Nucleus accumbens (tissue), 56 donors: ENCODE results near the gene FOXA2.
"Not testable (repeated sequence)": the region's sequence is repeated elsewhere in the genome, so short reads cannot be mapped to it uniquely, and the experiment has no call there.

Source experiments
- DNase-seq, 56 donors: peaks; one replicate each; lab custom pipeline; 2025; lab: John Stamatoyannopoulos, UW

FOXA2 gene

DNA sequence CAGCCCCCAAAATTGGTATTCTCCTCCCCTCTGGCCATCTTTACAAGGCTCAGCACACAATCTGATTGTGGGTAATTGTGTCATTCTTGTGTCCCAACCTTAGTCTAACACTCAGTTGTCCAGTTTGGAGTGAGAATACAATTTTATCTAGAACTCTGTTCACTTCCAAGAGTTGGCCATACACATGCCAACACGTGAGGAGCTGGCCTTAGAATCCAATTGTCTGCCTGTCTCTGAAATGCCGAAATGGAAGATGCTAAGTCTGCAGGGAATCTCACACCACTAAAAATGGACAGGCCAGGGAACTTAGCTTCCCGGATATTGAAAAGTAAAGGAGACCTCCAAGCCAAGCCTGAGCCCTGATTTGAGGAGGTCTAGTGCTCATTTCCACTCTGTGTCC is 12.3 kb downstream of the FOXA2 start:
- no peak for DNase-seq

DNA sequence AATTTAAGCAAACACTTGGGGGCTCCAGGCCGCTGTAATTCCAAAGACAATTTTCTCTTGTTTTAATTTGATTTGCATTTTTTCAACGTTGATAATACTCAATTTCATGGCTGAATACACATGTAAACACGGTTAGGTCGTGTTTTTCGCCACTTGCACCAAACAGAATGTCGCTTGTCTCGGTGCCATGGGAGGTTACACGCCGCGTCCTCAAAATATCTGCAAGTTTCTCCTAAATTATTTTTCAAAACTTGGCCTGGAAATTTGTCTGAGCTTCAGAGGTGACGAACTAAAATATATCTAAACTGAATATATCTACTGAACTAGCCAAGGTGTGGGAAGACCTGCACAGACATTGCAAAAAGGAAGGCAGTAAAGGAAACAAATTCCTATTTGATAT is 15.0 kb downstream of the FOXA2 start:
- DNase-seq: no peak

DNA sequence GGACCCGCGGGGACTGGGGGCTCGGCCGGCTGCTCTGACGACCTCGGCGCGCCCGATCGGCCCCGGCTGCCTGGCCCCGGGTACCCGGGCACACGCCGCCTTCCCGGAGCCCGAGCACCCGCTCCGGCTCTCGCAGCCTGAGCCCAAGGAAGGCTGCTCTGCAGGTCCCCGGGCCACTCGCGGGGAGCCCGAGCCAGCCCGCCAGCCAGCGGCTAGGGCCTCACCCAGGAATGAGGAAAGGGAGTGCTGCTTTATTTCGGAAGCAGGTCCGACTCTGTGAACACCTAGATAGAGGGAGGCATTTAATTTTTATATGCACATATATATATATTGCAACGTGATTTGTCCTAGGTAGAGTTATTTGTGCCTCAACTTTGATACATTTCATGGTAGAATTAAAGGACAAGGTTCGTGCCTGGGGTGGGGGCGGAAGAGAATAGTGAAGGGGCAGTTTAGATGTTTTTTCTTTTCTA is 15.5 kb downstream of the FOXA2 start:
- no peak for DNase-seq

DNA sequence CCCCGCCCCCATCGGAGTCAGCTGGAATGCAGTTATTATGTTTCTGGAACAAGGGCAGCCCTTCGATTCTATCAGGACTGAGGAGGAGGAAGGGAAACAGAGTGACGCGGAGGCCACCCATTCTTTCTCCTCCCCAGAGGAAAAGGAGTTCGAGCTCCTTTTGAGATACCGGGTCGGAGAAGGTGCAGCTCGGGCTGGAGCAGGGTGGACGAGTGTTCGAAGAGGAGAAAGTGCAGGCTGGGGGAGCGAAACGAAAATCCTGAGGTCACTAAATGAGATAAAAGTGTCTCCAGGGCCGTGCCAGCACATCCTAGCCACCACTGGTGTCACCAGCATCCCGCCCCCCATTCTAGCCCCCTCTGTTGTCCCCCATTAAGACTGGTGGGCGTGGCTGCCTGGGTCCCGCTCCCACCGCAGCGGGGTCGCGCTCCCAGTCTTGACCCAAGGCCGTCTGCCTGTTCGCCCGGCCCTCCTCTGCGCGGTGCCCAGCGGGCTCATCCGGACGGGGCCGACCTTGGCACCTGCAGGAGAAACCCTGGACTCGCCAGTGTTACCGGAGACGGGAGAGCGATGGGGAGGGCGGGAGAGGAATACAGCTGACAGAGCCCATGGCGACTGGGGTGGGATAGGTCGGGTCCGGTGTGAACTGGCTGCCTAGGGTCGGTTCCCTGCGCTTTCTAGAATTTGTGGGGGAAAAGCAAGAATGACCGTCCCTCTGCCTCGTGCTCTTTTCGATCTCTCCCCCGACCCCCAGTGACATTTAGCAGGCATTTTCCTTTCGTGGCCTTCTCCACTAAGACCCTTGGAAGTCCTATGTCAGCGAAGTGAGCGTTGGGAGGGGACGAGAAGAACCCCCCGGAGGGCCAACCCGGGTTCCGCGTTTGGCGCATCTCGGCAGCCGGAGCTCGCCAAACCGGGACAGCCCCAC is 16.2 kb downstream of the FOXA2 start:
- DNase-seq: no peak

DNA sequence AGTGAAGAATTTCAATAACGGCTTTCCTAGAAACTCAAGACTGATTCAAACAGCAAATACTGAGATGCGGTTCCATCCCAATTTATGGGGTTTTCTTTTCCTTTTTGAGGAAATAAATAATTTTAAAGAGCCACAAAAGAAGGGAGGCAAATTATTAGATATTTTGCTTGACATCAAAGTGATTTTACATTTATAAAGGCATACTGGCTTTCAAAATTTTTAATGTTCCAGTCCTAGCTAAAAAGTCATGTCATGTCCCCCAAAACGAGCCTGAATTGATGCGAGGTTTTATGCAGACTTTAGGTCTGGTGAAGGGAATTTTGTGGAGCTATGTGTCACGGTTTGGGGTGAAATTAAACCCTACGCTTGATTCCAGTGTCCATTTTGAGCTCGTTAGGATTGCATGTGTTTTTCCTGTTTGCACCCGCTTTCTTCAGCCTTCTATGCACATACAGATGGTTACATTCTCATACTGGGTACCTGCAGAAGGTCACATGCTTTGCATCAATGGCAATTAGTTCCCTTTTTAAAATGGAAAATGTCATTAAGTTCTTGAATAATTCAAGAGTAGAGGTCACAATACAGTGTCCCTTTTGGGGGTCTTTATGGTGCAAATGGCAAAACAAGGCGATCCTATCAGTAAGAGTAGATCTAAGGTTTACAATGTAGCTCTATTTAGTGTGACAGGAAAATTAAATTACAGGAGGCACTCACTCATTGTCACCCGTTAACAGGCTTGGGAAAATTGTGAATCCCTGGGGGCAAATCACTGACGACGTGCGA is 17.3 kb downstream of the FOXA2 start:
- no peak for DNase-seq

DNA sequence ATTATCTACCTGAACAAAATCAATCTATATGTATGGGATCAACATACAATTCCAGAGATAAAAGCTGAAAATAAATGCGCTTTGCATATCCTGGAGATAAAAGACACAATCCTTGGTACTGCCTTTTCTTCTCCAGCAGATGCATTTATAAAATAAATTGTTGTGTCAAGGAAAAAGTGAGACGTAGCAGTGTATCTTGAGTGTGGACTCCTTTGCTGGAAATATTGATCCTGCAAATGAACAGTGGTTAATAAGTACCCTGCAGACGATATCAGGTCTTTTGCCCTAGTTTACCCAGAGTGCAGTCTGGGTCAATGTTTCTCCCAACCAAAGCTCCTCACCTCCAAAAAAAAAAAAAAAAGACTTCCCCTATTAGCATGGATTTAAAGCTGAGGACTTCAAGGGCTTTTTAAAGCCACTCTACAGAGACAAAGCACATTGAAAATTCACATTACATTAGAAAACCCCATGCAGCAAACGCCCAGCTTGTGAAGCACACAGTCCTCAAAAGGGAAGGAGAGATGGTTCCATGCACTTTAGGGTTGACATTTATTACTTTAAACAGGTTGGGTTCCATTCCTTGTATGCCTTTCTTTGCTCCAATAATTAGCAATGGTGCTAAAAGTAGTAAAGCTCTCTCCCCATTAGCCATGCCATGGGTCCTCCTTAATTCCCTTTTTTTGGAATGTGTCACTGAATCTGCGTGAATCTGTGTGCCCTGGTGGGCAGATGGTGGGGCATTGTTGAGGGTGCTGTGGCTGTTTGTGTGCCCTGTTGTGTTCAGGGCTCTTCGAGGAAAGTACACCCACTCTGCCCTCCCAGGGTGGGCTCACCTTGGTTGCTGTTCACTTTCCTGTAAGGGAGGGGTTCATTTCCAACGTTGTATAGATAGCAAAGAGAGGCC is 21.1 kb downstream of the FOXA2 start:
- no peak for DNase-seq

DNA sequence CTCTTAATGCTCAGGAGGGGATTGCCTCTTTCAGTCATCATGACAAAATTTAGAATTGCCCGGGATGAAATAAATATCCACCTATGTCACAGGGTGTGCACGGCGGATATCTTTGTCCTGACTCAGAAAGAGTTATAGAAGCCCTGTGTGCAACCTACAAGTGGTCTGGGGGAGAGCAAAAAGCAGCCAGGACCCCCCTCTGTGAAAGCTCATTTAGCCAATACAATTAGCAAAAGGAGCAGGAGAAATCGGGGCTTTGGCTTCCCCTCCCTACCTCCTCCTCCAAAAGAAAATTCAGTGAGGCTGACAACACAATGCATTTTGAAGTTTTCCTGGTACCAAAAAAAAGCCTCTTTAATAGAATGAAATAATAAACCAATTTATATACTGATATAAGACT is 21.8 kb downstream of the FOXA2 start:
- DNase-seq: no peak

DNA sequence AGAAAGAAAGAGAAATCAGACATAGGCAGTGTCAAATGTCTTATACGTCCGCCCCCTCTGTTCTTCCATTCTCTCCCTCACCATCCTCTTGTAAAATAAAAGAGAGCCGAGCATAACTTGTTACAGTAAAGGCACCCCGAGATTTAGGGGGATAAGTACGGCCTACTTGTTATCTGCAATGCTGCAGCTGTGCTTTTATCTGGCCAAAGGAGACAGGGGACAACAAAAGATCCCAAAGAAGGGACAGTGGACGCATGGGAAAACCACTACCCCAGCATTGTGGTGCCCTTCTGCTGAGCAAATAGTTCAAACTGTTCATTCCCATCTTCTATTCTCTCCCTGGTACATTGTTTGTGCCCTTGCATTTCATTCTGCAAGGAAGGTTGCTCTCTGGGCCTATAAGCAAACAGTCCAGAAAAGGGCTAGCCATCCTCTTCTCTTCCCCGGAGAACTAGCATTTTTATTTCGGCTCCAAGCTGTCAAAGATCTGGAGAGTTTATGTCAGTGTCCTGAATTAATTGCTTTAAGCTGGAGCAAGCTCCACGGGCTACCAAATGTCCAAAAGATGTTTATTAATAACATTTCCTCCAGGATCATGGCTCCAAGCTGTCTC is 22.3 kb downstream of the FOXA2 start:
- DNase-seq: no peak

DNA sequence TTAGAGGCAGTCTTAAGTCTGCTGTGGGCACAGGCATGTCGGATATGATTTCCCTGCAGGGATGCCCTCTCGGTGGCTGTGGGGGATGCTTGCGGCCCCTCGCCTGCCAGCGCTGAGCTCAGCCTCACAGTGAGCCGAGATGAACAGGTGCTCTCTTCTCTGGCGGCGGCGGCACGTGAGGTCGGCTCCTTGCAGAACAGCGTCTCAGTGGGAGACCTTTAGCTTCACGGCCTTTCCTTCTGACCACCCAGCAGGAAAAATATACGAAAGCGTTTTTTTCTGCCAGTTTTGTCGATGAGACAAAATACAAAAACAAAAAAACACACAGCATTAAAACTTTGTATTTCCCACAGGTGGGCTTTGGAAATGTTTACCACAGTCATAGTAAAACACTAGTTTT is 23.6 kb downstream of the FOXA2 start:
- DNase-seq: no peak

DNA sequence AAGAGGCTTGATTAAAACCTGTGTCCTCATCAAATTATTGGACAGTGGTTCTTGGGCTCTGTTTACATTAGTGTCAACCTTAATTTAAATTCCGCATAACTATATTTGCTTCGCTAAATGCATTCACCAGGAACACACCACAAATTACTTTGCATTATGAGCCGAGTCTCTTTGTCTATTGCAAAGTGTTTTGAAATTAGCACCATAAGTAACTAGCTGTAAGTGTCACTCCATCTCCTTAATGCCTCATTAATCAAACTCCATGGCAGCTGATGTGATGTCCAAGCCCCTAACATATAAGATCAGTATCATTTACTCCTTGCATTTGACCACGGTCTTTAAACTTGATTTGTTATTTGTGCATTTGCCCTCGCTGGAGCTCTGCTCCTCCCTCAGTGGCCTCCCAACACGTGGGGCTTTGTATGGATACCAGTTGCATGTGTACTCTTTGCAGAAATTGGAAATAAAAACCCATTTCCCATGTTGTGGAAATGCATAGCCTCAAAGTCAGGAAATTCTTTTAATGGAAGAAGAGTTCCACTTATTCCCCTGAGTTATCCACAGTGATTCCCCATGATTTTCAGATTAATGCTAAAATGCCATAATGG is 24.6 kb downstream of the FOXA2 start:
- DNase-seq: no peak

DNA sequence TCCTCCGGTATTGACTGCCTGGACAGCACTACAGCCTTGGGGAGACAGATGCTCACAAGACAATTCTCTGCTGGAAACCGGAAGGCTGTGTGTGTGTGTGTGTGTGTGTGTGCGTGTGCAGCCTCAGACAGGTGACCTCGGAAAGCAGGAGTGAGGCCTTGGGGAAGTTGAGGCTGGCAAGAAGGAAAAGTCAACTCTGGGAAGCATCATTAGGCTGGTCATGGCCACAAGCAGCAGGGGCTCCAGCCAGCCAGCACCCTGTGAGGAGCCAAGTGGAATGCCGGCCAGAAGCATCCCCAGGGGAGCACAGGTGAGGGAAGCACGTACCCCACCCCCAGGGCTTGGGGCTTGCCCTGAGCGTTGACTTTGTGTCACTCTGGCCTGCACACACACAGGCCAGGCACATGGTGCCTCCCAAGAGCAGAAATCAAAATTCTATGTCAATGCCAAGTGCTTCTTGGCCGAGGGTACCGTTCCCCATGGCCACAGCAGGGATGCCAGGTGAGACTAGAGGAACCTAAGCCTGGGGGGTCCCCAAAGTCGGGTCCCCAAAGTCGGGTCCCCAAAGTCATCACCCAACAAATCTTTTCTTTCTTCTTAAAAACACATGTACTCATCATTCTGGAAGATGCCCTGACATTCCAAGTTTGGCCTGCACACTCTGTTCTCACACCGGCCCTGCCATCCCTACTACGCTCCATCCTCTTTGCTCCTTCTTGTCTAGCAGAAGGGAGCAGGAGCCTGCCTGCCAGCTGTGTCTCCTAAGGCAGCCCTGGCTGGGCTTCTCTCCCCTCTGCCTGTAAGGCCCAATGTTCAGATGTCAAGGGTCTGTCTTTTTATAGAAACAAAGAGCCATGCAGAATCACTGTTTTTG is 26.7 kb downstream of the FOXA2 start:
- no peak for DNase-seq

DNA sequence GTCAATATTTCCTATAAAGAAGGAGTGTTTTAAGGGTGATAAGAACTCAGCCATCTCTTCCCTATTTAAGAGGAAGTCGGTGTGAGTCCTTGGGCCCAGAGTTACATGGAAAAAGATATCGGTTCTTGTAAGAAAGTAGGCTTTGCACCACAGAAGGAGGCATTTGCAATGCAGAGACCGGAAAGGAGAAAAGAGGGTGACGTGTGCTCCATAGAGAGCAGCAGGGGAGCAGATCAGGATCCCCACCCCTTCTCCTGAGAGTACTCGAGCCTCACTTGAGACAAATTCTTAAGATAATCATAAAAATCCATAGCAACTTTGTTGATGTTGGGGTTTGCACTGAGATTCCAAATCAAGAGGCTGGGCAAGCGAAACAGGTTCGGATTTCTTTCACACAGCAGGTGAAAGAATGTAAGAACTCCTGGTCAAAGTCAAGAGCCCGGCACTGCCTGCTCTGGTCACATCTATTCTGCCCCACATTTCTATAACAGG is 27.8 kb downstream of the FOXA2 start:
- DNase-seq: no peak

DNA sequence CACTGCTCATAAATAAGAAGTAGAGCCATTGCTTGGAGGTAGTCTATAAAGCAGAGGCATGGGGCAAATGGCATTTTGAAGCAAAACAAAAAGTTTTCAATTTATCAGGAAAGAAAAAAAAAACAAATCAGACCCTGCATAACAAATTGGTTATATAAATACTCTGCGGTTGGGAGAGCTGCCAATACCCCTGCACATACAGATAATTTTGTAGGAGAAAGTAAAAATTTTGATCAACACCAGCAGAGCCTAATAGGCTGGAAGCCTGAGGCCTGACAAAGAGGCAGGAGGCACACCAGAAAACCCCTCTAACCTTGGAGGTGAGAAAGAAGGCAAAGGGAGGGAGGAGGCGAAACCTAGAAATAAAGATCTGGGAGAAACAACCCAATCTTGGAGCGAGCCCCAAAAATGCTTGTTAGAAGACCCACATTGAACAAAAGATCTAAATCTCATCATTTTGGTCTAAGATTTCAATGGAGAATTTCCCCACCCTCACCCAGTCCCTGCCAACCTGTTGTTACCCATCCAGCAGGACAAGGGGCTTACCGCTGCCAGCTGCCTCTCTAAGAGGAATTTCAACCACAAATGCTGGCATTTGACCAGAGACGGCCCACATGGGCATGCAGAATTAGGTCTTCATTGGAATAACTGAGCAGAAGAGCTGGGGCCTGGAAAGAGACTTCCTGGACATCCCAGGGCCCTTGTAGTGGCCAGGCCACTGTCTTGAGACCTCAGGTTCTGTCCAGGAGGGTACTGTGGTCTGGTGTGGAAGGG is 28.4 kb downstream of the FOXA2 start:
- no peak for DNase-seq

DNA sequence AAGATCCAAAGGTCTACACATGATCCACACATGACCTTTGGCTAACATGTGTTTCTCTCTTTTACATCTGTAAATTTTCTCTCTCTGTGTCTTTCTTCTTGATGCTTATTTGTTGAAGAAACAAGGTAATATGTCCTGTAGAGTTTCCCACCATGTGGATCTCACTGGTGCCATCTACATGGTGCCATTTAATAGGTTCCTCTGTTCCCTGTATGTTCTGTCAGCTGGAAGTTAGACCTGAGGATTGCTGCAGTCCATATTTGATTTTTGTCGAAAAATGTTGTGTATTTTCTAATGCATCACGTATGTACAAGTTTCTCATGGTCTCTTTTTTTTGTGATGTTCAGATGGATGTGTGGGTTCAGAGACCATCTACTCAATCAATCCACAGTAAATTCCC is 30.0 kb downstream of the FOXA2 start:
- no peak for DNase-seq

DNA sequence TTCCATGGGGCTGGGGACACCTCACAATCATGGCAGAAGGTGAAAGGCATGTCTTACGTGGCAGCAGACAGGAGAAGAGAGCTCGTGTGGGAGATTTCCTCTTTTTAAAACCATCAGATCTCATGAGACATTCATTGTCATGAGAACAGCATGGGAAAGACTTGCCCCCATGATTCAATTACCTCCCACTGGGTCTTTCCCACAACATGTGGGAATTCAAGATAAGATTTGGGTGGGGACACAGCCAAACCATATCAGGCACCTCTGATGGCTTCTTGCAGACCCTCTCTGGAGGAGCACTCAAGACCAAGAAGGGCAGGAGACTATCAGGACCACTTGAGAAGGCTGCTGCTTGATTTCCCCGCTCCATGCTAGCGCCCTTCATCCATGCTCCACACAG is 33.9 kb downstream of the FOXA2 start:
- not testable (repeated sequence) for DNase-seq

DNA sequence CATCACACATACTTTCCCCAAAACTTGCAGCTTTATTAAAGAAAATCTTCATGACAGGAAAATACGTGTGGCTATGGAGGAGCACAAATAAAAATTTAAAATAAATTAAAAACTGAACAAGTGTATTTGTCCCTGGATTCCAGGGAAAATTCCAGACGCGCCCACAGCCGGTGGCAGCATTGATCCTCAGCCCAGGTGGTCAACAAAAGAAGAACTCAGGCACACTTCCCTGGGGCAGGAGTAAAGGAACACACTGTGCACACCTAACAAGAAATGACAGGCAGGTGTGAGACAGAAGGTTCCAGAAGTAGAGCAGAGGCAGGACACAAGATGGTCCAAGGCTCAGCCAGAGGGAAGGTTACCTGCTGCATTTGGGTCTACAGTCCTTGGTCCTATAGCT is 36.3 kb downstream of the FOXA2 start:
- no peak for DNase-seq

DNA sequence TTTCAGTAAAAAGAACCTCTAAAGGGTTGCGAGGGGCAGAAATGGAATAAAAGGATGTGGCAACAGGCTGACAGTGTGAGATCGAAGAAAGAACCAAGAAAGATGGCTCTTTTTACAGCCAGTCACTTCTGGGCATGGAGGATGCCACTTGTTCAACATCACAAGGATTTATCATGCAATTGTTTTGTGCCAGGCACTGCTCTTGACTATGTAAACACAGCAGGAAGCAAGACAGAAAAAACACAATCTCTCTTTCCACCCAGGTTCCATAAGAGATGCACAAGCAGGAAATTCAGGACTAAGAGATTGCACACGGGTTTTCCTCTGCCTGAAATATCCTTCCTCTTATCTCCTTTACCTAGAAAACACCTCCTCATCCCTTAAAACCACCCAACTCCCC is 38.0 kb downstream of the FOXA2 start:
- no peak for DNase-seq

DNA sequence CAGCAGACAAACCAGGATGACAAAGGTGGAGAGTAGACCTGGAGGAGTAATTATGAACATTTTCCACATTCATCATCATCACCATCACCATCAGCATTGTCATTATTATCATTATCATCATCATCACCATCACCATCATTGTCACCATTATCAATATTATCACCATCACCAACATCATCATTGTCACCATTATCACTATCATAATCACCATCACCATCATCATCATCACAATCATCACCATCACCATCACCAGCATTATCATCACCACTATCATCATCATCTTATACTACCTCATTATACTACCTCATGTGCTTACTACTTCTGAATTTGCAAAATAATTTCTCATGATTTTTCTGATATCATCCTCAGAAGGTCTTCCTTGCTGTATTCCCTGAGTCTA is 39.3 kb downstream of the FOXA2 start:
- DNase-seq: no peak
